GM12878 (cell line): ENCODE measurements around the gene AIFM3. TPM values are rescaled to one million over a fixed set of nuclear protein-coding genes. Genes with fewer than 3 reads are reported as not detected.
A peak's percentile ranks its signal among the peaks of the same experiment; 100 is the strongest.

ENCODE experiments used
- ATF3 ChIP-seq: IDR thresholded peaks from 2 replicates; pipeline ENCODE4 v1.6.1; 2011; ENCODE audit warnings: low read depth, mild to moderate bottlenecking, low read length, moderate library complexity, borderline replicate concordance; ENCODE audit errors: extremely low read depth
- CEBPB ChIP-seq, 2 experiments: fragments of 150-350 bp in 1 of 2; IDR thresholded peaks; 2 replicates each; pipeline ENCODE4 v1.6.1; 2012 to 2014; ENCODE audit warnings: low read depth in 2 of 2, low read length in 2 of 2, borderline replicate concordance in 1 of 2, inconsistent platforms in 1 of 2
- CREM ChIP-seq: IDR thresholded peaks from 2 replicates; pipeline ENCODE4 v1.6.1; 2014; ENCODE audit warnings: antibody characterized with exemption, low read depth
- EZH2 ChIP-seq: IDR thresholded peaks from 2 replicates; pipeline ENCODE4 v1.6.1; 2012; ENCODE audit warnings: low read depth, mild to moderate bottlenecking, control low read depth, inconsistent platforms, low read length, borderline replicate concordance; ENCODE audit not compliant: control insufficient read depth
- HCFC1 ChIP-seq: fragments of 150-350 bp; IDR thresholded peaks from 2 replicates; pipeline ENCODE4 v1.6.1; 2014; ENCODE audit warnings: low read length
- HSF1 ChIP-seq: fragments of 150-350 bp; IDR thresholded peaks from 2 replicates; pipeline ENCODE4 v1.6.1; 2014; ENCODE audit warnings: mild to moderate bottlenecking, low read depth, low read length
- MTA2 ChIP-seq: fragments of 450-650 bp; IDR thresholded peaks from 2 replicates; pipeline ENCODE4 v1.6.1; 2016; ENCODE audit warnings: low read depth, mild to moderate bottlenecking, moderate library complexity
- NFXL1 ChIP-seq: fragments of 450-650 bp; IDR thresholded peaks from 2 replicates; pipeline ENCODE4 v1.6.1; 2017; ENCODE audit warnings: antibody characterized with exemption, mild to moderate bottlenecking, borderline replicate concordance
- NFYA ChIP-seq: IDR thresholded peaks from 2 replicates; pipeline ENCODE4 v1.6.1; 2011; ENCODE audit warnings: low read depth, mild to moderate bottlenecking, low read length, improper control_type of control experiment, borderline replicate concordance
- NR2C1 ChIP-seq: fragments of 450-650 bp; IDR thresholded peaks from 2 replicates; pipeline ENCODE4 v1.6.1; 2017; ENCODE audit warnings: antibody characterized with exemption, mild to moderate bottlenecking, moderate library complexity
- POU2F2 ChIP-seq: IDR thresholded peaks from 3 replicates; pipeline ENCODE4 v1.6.1; 2011; ENCODE audit warnings: low read depth, mild to moderate bottlenecking, low read length, borderline replicate concordance
- RAD21 ChIP-seq: IDR thresholded peaks from 2 replicates; pipeline ENCODE4 v1.6.1; 2011; ENCODE audit warnings: mild to moderate bottlenecking, low read depth, low read length, moderate library complexity; ENCODE audit not compliant: insufficient read depth
- RB1 ChIP-seq: fragments of 450-650 bp; formaldehyde crosslinking; IDR thresholded peaks from 2 replicates; pipeline ENCODE4 v1.6.1; 2017; ENCODE audit warnings: mild to moderate bottlenecking, borderline replicate concordance
- RELA ChIP-seq: fragments of 450-650 bp; IDR thresholded peaks from 2 replicates; pipeline ENCODE4 v1.8.0; 2014; ENCODE audit warnings: borderline replicate concordance; ENCODE audit not compliant: partially characterized antibody
- SMARCA5 ChIP-seq: fragments of 450-650 bp; IDR thresholded peaks from 2 replicates; pipeline ENCODE4 v1.6.1; 2017; ENCODE audit warnings: mild to moderate bottlenecking
- SPI1 ChIP-seq: IDR thresholded peaks from 2 replicates; pipeline ENCODE4 v1.6.1; 2011; ENCODE audit warnings: low read depth, mild to moderate bottlenecking, low read length, moderate library complexity, borderline replicate concordance; ENCODE audit not compliant: insufficient read depth
- SREBF2 ChIP-seq: IDR thresholded peaks from 2 replicates; pipeline ENCODE4 v1.6.1; 2012; ENCODE audit warnings: mild to moderate bottlenecking, low read length
- SRF ChIP-seq, 2 experiments: IDR thresholded peaks; 2 replicates each; pipeline ENCODE4 v1.6.1; 2011; ENCODE audit warnings: low read depth in 2 of 2, low read length in 2 of 2, mild to moderate bottlenecking in 1 of 2, moderate library complexity in 1 of 2
- TARDBP ChIP-seq: IDR thresholded peaks from 2 replicates; pipeline ENCODE4 v1.6.1; 2016; ENCODE audit warnings: borderline replicate concordance
- USF1 ChIP-seq: IDR thresholded peaks from 2 replicates; pipeline ENCODE4 v1.6.1; 2011; ENCODE audit warnings: borderline replicate concordance, low read depth, mild to moderate bottlenecking, moderate library complexity, mixed read lengths, low read length; ENCODE audit not compliant: insufficient read depth; ENCODE audit errors: extremely low read length
- USF2 ChIP-seq: IDR thresholded peaks from 2 replicates; pipeline ENCODE4 v1.6.1; 2011; ENCODE audit warnings: low read depth, low read length, improper control_type of control experiment, borderline replicate concordance
- ZNF592 ChIP-seq: fragments of 450-650 bp; IDR thresholded peaks from 2 replicates; pipeline ENCODE4 v1.6.1; 2017; ENCODE audit warnings: mild to moderate bottlenecking, moderate library complexity
- polyA plus RNA-seq, 11 experiments: library from polyadenylated mRNA; depleted of rRNA in 4 of 11; unstranded in 6 of 11; stranded (reverse) in 5 of 11; fragments of >200 nt; fragmentation: Nextera tagmentation in 4 of 11; fragmentation: Illumina TruSeq in 1 of 11; extraction: Ambion mirVana in 4 of 11; extraction: Trizol in 1 of 11; gene quantifications; 1 replicate in 1 of 11; 2 replicates in 10 of 11; pipeline versions ENCODE4 v1.2.1 to v1.2.3, GENCODE V29; 2011 to 2016; ENCODE audit warnings: inconsistent platforms in 2 of 11, missing spikeins in 2 of 11, low read depth in 1 of 11
- total RNA-seq, 4 experiments: library from RNA; depleted of rRNA in 3 of 4; stranded (reverse); fragments of >200 nt in 3 of 4; fragmentation: Illumina TruSeq in 1 of 4; extraction: Trizol in 1 of 4; gene quantifications; 2 replicates each; pipeline versions ENCODE4 v1.2.1 to v1.2.3, GENCODE V29; 2013 to 2021

The AIFM3 gene
- total and polyA plus RNA-seq, 10 of the 15 experiments (the other 5 are each of a cell fraction or from before 2014, with no cell fraction given): 0.06 to 0.34 (median 0.21) TPM; not detected in 6

GRCh38 chr22:20981787-20982562 lies 14.9 kb downstream of the AIFM3 start, which contains the start of gene LZTR1 (continued):
- TF ChIP-seq RAD21 (no peak; the same call in 1 of the 2 replicates), ZNF592 (no peak), RB1 (no peak; the same call in 1 of the 2 replicates), MTA2 (no peak), POU2F2 (peak; percentile 61; the same call in 2 of the 3 replicates), USF1 (no peak), TARDBP (no peak; the same call in none of the 2 replicates), HSF1 (no peak), SREBF2 (no peak), SMARCA5 (no peak), CREM (peak; percentile 82), CEBPB (IDR thresholded peaks at IDR 0.05; ENCODE audit: borderline replicate concordance in 1 of 2, low read depth in 2 of 2, low read length in 2 of 2) (no peak), ATF3 (no peak), RELA (peak; percentile 76), NR2C1 (peak; percentile 13; the same call in 1 of the 2 replicates), SRF (IDR thresholded peaks at IDR 0.05; ENCODE audit: low read depth in 2 of 2, low read length in 2 of 2) (no peak), NFYA (no peak), NFXL1 (no peak), SPI1 (no peak), HCFC1 (peak; percentile 81), USF2 (no peak), EZH2 (no peak)
